NCI-H82 (cell line): Measurements from ENCODE around the gene RAG1.

Source experiments
- DNase-seq: peaks from one replicate; lab custom pipeline; 2025; lab: John Stamatoyannopoulos, UW

Gene RAG1

GRCh38 chr11:36628141-36628540, 60.3 kb downstream of the RAG1 start:
- DNase-seq, result no peak

- no peak for DNase-seq
Observed at GRCh38 chr11:36628765-36629244, 61.0 kb downstream of the RAG1 start.
